Breast epithelium (tissue), 4 donors: ENCODE measurements around the gene SLC48A1. TPM values are rescaled to one million over a fixed set of nuclear protein-coding genes. Genes with fewer than 3 reads are reported as not detected.
A peak's percentile ranks its signal among the peaks of the same experiment; 100 is the strongest.

ENCODE experiments used
- DNase-seq, 2 donors: peaks; one replicate each; pipeline ENCODE4 v3.0.0-alpha.2; 2019; ENCODE audit warnings: low spot score in 2 of 2
- H3K27ac ChIP-seq, 2 donors: fragments of 200-600 bp; sonication (generic) in 1 of 2; one replicate each; pipeline ENCODE4 v1.5.1; 2016 to 2019; ENCODE audit warnings: mild to moderate bottlenecking in 1 of 2
- H3K27me3 ChIP-seq, 2 donors: fragments of 200-600 bp; sonication (generic) in 1 of 2; one replicate each; pipeline versions ENCODE4 v1.5.1 to v1.6.0; 2017 to 2019; ENCODE audit warnings: control low read depth in 1 of 2, mild to moderate bottlenecking in 1 of 2
- H3K36me3 ChIP-seq: fragments of 200-600 bp; one replicate; pipeline ENCODE4 v1.5.1; 2019
- H3K4me1 ChIP-seq, 2 donors: fragments of 200-600 bp; sonication (generic); one replicate each; pipeline ENCODE4 v1.5.1; 2016 to 2019; ENCODE audit warnings: control low read depth in 1 of 2
- H3K4me3 ChIP-seq, 3 donors: fragments of 200-600 bp; sonication (generic); 1 replicate in 2 of 3; 2 replicates in 1 of 3; pipeline ENCODE4 v1.5.1; 2016 to 2019; ENCODE audit warnings: mild to moderate bottlenecking in 3 of 3, moderate library complexity in 2 of 3
- H3K9me3 ChIP-seq, 2 donors: fragments of 200-600 bp; sonication (generic) in 1 of 2; one replicate each; pipeline ENCODE4 v1.5.1; 2016 to 2019; ENCODE audit warnings: control low read depth in 1 of 2
- CTCF ChIP-seq, 3 donors: fragments of 450-650 bp; IDR thresholded peaks; one replicate each; pipeline ENCODE4 v1.5.1; 2016 to 2017; ENCODE audit warnings: antibody characterized with exemption in 3 of 3, mild to moderate bottlenecking in 3 of 3, moderate library complexity in 3 of 3
- POLR2A ChIP-seq: fragments of 450-650 bp; IDR thresholded peaks from one replicate; pipeline ENCODE4 v1.6.1; 2016; ENCODE audit warnings: antibody characterized with exemption, mild to moderate bottlenecking, moderate library complexity
- POLR2AphosphoS5 ChIP-seq, 3 donors: sonication (generic); formaldehyde crosslinking; IDR thresholded peaks; one replicate each; pipeline ENCODE4 v1.6.1; 2017; ENCODE audit warnings: antibody characterized with exemption in 3 of 3
- intact Hi-C: fragments of 100-400 bp; cut with DNase I; formaldehyde crosslinking; loops from one replicate; pipeline ENCODE4 v1.15.1; 2023; ENCODE audit warnings: low total_unique reads
- total RNA-seq, 3 donors: library from RNA; depleted of rRNA; stranded (reverse); fragments of >200 nt; gene quantifications; one replicate each; pipeline ENCODE4 v1.1.0, GENCODE V29; 2016

The SLC48A1 gene
- total RNA-seq, 3 donors from 2014 or later = 27.5 to 51.5 (median 30.6) TPM

GRCh38 chr12:47794679-47795078, 21.6 kb downstream of the SLC48A1 start:
- peaks cover 5% of the 10 kb centered on the region for H3K36me3 ChIP-seq
- no peak for DNase-seq
- TF ChIP-seq CTCF (IDR thresholded peaks at IDR 0.05) (no peak), POLR2A (no peak), POLR2AphosphoS5 (IDR thresholded peaks at IDR 0.05) (no peak)
- H3K27me3 ChIP-seq = no peaks in the 10 kb centered on the region
- H3K27ac ChIP-seq = peak overlapping the region in 1 of 2 donors; percentile 55
- intact Hi-C loops = no loop called here
- H3K4me1 ChIP-seq = peaks cover 0 to 6% of the 10 kb centered on the region in 2 donors
- H3K4me3 ChIP-seq = no peak overlapping the region
- no peaks in the 10 kb centered on the region for H3K9me3 ChIP-seq

- no peaks in the 10 kb centered on the region for H3K27me3 ChIP-seq
- H3K4me3 ChIP-seq = no peak overlapping the region
- intact Hi-C loops = no loop called here
- no peak for DNase-seq
- TF ChIP-seq POLR2AphosphoS5 (IDR thresholded peaks at IDR 0.05) = no peak
- no peak for TF ChIP-seq POLR2A
- no peak for TF ChIP-seq CTCF (IDR thresholded peaks at IDR 0.05)
- H3K4me1 ChIP-seq = peaks cover 0 to 8% of the 10 kb centered on the region in 2 donors
- no peaks in the 10 kb centered on the region for H3K9me3 ChIP-seq
- H3K27ac ChIP-seq = peak overlapping the region in 1 of 2 donors; percentile 55
- peaks cover 5% of the 10 kb centered on the region for H3K36me3 ChIP-seq
Observed at GRCh38 chr12:47795121-47795813, 22.2 kb downstream of the SLC48A1 start.

GRCh38 chr12:47795814-47796411, 22.9 kb downstream of the SLC48A1 start:
- Histone ChIP-seq H3K9me3 (no peaks in the 10 kb centered on the region), H3K36me3 (peaks cover 5% of the 10 kb centered on the region), H3K4me3 (no peak overlapping the region), H3K27ac (no peak overlapping the region), H3K4me1 (peaks cover under 1 to 8% of the 10 kb centered on the region in 2 donors), H3K27me3 (no peaks in the 10 kb centered on the region)
- no peak for DNase-seq
- intact Hi-C loops = no loop called here
- no peak for TF ChIP-seq POLR2A
- TF ChIP-seq CTCF (IDR thresholded peaks at IDR 0.05) = no peak
- TF ChIP-seq POLR2AphosphoS5 (IDR thresholded peaks at IDR 0.05) = no peak

GRCh38 chr12:47797441-47797840, 24.4 kb downstream of the SLC48A1 start:
- peaks cover 15 to 18% of the 10 kb centered on the region in 2 donors for H3K4me1 ChIP-seq
- no peaks in the 10 kb centered on the region for H3K27me3 ChIP-seq
- H3K36me3 ChIP-seq = no peaks in the 10 kb centered on the region
- peak overlapping the region in 1 of 2 donors; percentile 19 for H3K27ac ChIP-seq
- intact Hi-C loops = no loop called here
- no peaks in the 10 kb centered on the region for H3K9me3 ChIP-seq
- H3K4me3 ChIP-seq = no peak overlapping the region
- no peak for DNase-seq
- no peak for TF ChIP-seq POLR2A
- peak in 1 of 3 donors; percentile 25 for TF ChIP-seq CTCF (IDR thresholded peaks at IDR 0.05)
- no peak for TF ChIP-seq POLR2AphosphoS5 (IDR thresholded peaks at IDR 0.05)

GRCh38 chr12:47798382-47798948, 25.4 kb downstream of the SLC48A1 start:
- no peak overlapping the region for H3K4me3 ChIP-seq
- no peaks in the 10 kb centered on the region for H3K36me3 ChIP-seq
- intact Hi-C loops = no loop called here
- peaks cover 25 to 26% of the 10 kb centered on the region in 2 donors for H3K4me1 ChIP-seq
- TF ChIP-seq POLR2A = no peak
- H3K27ac ChIP-seq = peak overlapping the region in 1 of 2 donors; percentile 82
- H3K9me3 ChIP-seq = no peaks in the 10 kb centered on the region
- DNase-seq = no peak
- H3K27me3 ChIP-seq = no peaks in the 10 kb centered on the region
